ENCODE results near the gene CCR4.
"Not testable (repeated sequence)": the region's sequence is repeated elsewhere in the genome, so short reads cannot be mapped to it uniquely, and the experiment has no call there.

The CCR4 gene

DNA sequence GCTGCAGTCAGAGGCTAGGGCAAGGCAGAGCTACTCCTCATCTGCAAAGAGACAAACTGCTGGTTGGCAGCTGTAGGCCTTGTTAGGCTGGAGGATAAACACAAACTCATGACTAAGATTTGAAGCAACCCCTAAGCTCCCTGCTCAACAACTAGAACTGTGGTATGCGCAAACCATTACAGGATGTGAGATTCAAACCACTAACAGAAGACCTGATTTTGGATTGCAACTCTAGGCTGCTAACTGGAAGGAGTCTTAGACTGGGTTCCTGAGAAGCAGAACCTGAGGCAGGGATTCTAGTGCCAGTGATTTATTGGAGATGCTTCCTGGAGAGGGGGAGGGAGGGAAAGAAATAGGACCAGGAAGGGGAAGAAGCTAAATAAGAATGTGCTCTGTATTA lies 22.5 kb downstream of the CCR4 start:
- no peak overlapping the region for H3K4me3 ChIP-seq (replicated peaks; ENCODE audit: low read depth, low read length)
- TF ChIP-seq, protein P1, sequence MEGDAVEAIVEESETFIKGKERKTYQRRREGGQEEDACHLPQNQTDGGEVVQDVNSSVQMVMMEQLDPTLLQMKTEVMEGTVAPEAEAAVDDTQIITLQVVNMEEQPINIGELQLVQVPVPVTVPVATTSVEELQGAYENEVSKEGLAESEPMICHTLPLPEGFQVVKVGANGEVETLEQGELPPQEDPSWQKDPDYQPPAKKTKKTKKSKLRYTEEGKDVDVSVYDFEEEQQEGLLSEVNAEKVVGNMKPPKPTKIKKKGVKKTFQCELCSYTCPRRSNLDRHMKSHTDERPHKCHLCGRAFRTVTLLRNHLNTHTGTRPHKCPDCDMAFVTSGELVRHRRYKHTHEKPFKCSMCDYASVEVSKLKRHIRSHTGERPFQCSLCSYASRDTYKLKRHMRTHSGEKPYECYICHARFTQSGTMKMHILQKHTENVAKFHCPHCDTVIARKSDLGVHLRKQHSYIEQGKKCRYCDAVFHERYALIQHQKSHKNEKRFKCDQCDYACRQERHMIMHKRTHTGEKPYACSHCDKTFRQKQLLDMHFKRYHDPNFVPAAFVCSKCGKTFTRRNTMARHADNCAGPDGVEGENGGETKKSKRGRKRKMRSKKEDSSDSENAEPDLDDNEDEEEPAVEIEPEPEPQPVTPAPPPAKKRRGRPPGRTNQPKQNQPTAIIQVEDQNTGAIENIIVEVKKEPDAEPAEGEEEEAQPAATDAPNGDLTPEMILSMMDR (IDR thresholded peaks at IDR 0.05; ENCODE audit: low read length, missing control alignments) = no peak
- no peak for DNase-seq (ENCODE audit: low read depth)

DNA sequence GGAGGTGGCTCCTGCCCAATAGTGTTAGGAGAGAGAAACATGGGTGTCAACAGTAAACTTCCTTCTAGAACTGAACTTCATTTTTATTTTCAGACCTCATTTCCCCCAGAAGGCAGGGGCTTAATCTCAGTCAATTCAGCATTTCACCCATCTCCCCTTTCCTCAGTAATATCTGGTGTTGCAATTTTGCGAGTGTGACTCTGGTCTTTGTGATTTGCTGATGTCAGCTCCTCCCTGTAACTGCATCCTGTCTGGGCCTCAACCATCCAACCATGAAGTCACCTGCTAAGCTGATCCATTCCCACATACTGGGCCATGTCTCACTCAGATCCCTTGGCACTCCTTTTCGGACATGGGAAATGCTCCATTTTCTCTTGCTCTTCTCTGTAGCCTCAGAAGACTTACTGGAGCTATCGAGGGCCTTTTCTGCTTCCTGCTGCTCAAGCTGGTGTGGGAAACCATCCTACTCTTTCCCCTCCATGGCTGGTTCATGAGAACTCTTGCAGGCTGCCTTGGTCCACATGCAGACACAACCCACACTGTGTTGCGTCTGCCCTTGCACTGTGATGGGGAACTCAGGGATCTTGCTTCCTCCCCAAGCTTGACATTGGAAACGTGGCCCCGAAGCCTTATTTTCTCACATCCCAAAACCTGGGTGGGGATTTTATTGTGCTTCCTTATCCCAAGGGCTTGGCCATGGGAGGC lies 24.6 kb downstream of the CCR4 start:
- DNase-seq (ENCODE audit: low read depth) = no peak
- no peak overlapping the region for H3K4me3 ChIP-seq (replicated peaks; ENCODE audit: low read depth, low read length)
- TF ChIP-seq, protein P1 (IDR thresholded peaks at IDR 0.05; ENCODE audit: low read length, missing control alignments) = no peak

GRCh38 chr3:32977861-32978260 lies 26.4 kb downstream of the CCR4 start:
- no peak for DNase-seq (ENCODE audit: low read depth)
- TF ChIP-seq, protein P1 (IDR thresholded peaks at IDR 0.05; ENCODE audit: low read length, missing control alignments) = no peak
- no peak overlapping the region for H3K4me3 ChIP-seq (replicated peaks; ENCODE audit: low read depth, low read length)

DNA sequence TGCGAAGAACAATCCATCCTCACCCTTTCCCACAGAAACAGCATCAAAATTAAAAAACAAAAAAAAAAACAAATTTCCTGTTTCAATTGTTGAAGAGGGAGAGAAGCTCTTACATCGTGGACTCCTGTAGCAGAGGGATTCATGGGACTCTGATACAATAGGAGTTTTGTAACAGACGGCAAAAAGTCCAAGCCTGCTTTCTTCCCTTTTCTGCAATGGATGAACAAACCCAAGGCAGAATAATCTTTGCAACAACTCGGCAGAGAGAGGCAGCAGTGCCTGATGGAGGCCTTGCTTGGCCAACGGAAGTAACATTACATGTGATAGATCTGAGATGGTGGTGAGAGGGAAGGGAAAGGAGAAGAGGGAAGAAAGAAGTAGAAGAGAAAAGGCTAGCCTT lies 26.9 kb downstream of the CCR4 start:
- DNase-seq (ENCODE audit: low read depth) = no peak
- no peak overlapping the region for H3K4me3 ChIP-seq (replicated peaks; ENCODE audit: low read depth, low read length)
- TF ChIP-seq, protein P1 (IDR thresholded peaks at IDR 0.05; ENCODE audit: low read length, missing control alignments) = no peak

DNA sequence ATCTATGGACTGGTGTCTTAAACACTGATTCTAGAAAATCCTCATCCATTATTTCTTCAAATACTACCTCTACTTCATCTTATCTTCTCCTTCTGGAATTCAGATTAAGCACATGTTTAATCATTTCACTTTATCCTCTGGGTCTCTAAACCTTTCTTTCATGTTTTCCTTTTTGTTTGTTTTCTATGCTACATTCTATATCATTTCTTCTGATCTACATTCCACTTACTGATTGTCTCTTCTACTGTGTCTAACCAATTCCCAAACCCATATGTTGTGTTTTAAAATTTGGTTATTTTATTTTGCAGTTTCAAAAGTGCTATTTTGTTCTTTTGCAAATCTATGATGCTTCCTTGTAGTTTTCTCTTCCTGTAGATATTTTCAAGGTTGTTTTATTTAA lies 31.7 kb downstream of the CCR4 start:
- H3K4me3 ChIP-seq (replicated peaks; ENCODE audit: low read depth, low read length) = no peak overlapping the region
- TF ChIP-seq, protein P1 (IDR thresholded peaks at IDR 0.05; ENCODE audit: low read length, missing control alignments) = no peak
- DNase-seq (ENCODE audit: low read depth) = no peak

- H3K4me3 ChIP-seq (replicated peaks; ENCODE audit: low read depth, low read length); DNase-seq (ENCODE audit: low read depth): not testable (repeated sequence)
These were observed 33.5 kb downstream of the CCR4 start for GRCh38 chr3:32984918-32985317.

- TF ChIP-seq, protein P1 (IDR thresholded peaks at IDR 0.05; ENCODE audit: low read length, missing control alignments) = no peak
- DNase-seq (ENCODE audit: low read depth) = no peak
- H3K4me3 ChIP-seq (replicated peaks; ENCODE audit: low read depth, low read length) = no peak overlapping the region
These were observed 37.7 kb downstream of the CCR4 start for GRCh38 chr3:32989171-32989570.

Measured in fibroblast of pulmonary artery (primary cell).